Fibroblast of lung (primary cell): ENCODE results near the gene GNL2.

ENCODE experiments used
- EZH2 ChIP-seq: IDR thresholded peaks from 2 replicates; pipeline ENCODE4 v1.5.1; 2012; ENCODE audit warnings: low read length, control low read depth, mild to moderate bottlenecking; ENCODE audit errors: missing control alignments
- TF ChIP-seq, protein P1 (sequence below), 2 donors: IDR thresholded peaks in 1 of 2; conservative IDR thresholded peaks in 1 of 2; 1 replicate in 1 of 2; 2 replicates in 1 of 2; pipeline ENCODE4 v1.5.1; 2011 to 2012; ENCODE audit warnings: low read length in 2 of 2, control low read depth in 1 of 2, inconsistent platforms in 1 of 2, low read depth in 1 of 2, mild to moderate bottlenecking in 1 of 2

DNA sequence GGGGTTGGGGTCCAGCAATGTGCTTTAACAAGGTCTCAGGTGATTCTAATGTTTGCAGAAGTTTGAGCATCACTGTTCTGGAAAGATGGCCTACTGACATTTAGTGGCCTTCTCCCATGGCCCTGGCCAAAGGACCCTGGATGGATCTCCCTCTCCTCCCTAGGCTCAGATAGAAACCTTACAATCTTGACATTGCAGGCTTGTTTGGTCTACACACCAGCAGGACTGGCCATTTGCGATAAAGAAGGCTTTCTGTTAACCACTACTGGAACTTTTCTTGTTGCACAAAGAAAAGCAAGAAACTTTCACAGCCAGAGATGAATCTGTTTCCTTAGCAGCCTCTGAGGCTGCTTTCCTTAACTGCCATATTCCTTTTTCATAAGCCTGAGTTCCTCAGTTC, 32.8 kb downstream of the GNL2 start:
- TF ChIP-seq, protein P1, sequence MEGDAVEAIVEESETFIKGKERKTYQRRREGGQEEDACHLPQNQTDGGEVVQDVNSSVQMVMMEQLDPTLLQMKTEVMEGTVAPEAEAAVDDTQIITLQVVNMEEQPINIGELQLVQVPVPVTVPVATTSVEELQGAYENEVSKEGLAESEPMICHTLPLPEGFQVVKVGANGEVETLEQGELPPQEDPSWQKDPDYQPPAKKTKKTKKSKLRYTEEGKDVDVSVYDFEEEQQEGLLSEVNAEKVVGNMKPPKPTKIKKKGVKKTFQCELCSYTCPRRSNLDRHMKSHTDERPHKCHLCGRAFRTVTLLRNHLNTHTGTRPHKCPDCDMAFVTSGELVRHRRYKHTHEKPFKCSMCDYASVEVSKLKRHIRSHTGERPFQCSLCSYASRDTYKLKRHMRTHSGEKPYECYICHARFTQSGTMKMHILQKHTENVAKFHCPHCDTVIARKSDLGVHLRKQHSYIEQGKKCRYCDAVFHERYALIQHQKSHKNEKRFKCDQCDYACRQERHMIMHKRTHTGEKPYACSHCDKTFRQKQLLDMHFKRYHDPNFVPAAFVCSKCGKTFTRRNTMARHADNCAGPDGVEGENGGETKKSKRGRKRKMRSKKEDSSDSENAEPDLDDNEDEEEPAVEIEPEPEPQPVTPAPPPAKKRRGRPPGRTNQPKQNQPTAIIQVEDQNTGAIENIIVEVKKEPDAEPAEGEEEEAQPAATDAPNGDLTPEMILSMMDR (conservative IDR thresholded peaks at IDR 0.05 in 1 of 2, IDR thresholded peaks at IDR 0.05 in 1 of 2; ENCODE audit: low read depth in 1 of 2, low read length in 2 of 2) = no peak
- no peak for TF ChIP-seq EZH2
